NK-92 (cell line): ENCODE measurements around the gene FNIP1.
"Not testable (repeated sequence)": the region's sequence is repeated elsewhere in the genome, so short reads cannot be mapped to it uniquely, and the experiment has no call there.

Experiments
- DNase-seq: peaks from one replicate; lab custom pipeline; 2025; ENCODE audit not compliant: unreplicated experiment; lab: John Stamatoyannopoulos, UW

FNIP1 gene

DNA sequence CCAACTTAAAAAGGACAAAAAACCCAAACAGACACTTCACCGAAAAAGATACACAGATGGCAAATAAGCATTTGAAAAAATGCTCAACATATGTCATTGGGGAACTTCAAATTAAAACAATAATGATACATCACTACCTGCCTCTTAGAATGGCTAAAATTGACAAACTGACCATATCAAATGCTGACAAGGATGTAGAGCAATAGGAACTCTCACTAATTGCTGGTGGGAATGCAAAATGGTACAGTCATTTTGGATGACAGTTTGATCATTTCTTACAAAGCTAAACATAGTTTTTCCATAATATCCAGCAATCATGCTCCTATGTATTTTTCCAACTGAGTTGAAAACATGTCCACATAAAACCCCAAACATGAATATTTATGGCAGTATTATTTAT is 102.9 kb downstream of the FNIP1 start:
- no peak for DNase-seq

GRCh38 chr5:131685516-131686171 is 111.2 kb downstream of the FNIP1 start:
- no peak for DNase-seq

GRCh38 chr5:131684595-131684994 is 112.2 kb downstream of the FNIP1 start:
- no peak for DNase-seq

DNA sequence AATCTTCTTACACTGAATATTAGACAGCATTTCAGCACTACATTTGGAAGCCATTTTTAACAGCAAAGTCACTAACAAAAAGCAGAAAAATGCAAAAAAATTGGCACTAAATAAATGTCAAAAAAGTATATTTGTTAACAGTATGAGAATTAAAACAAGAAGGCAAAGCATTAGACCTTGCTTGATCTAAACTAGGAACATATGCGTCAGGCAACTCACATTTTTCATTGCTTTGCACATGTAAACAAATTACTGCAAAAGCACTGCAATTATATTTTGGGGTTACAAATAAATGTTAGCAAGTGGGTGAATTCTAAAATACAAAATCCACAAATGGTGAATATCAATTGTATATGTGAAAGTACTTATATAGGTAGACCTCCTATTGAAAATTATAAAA is 112.8 kb downstream of the FNIP1 start:
- DNase-seq, result no peak

DNA sequence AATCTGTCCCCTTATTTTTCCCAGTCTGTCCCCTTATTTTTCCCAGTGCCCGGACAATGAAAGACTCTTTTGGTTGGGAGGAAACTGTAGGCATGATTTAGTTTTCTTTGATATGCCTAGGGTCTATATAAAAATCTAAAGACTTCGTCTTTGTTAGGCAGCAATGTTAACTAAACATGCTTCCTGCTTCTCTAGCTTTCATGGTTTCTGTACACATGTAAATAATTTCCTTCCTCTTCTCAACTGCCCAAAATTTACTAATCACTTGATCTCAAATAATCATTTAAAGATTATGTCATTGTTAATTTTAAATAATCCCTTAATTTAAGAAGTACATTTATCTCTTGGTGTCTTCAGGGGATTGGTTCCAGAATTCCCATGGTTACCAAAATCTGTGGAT is 114.0 kb downstream of the FNIP1 start:
- DNase-seq, result no peak

DNA sequence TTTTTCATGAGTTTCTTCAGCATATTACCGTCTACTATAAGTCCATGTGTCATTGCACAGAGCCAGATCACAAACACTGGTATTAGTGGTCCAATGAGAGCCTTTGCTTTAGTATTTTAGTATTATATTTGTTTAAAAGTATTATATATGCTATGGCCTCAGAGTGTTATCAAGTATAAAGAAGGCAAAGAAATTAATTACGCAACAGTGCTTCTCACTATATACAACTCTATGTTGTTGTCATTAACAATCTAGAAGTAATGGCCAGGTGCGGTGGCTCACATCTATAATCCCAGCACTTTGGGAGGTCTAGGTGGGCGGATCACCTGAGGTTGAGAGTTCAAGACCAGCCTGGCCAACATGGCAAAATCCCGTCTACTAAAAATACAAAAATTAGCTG is 114.6 kb downstream of the FNIP1 start:
- no peak for DNase-seq

DNA sequence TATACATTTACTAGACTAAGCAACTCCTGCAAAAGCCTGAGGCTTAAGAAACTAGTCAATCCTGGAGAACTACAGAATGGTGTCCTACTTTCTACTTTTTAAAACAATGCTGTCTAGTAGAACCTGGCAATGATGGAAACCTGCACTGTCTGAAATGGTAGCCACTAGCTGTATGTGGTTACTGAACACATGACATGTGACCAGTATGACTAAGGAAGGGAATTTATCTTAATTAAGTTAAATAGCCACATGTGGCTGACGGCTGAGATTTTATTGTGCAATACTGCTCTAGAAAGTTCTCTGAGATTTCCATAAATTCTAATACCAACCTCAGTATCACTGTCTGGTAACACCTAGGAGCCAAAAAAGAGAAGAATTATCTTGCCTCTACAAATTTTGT is 116.9 kb downstream of the FNIP1 start:
- DNase-seq, result no peak

DNA sequence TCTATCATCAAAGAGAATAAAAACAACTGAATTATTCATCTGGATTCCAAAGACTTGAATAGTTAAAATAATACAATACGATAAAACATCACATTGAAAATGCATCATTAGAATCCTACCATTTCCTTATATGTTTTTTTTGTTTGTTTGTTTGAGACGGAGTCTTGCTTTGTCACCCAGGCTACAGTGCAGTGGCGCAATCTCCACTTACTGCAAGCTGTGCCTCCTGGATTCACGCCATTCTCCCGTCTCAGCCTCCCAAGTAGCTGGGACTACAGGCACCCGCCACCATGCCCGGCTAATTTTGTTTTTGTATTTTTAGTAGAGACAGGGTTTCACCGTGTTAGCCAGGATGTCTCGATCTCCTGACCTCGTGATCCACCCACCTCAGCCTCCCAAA is 118.5 kb downstream of the FNIP1 start:
- DNase-seq, result not testable (repeated sequence)

DNA sequence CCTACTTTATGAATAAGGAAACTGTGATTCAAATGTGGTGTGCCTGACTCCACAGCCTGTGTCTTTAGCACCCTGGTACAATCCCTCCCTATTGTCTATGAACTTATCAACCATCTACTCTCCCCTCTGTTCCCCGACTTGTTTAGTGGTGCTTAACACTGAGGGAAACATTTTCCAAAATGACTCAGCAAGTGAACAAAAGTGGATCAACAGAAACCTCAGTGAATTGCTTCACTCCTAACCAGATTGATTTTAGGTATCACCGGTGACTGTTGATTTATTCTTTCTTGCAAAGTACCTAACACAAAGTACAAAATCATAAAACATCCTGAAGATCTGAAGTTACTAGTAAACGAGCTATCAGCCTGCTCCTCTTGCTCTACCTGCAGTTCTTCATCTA is 119.7 kb downstream of the FNIP1 start:
- no peak for DNase-seq

DNA sequence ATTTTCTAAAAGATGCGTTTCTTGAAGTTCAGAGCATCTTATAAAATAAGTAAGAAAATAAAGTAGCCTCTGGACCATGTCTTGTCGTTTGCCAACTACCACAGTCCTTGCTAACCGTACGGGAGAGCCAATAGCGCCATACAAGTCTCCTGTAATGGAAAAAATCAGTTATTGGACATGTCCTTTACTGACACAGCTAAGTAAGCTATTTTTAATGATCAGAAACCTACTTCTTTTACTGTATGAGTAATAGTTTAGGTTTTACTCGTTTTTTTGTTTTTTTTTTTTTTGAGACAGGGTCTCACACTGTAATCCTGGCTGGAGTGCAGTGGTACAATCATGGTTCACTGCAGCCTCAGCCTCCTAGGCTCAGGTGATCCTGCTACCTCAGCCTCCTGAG is 124.0 kb downstream of the FNIP1 start:
- DNase-seq, result no peak

DNA sequence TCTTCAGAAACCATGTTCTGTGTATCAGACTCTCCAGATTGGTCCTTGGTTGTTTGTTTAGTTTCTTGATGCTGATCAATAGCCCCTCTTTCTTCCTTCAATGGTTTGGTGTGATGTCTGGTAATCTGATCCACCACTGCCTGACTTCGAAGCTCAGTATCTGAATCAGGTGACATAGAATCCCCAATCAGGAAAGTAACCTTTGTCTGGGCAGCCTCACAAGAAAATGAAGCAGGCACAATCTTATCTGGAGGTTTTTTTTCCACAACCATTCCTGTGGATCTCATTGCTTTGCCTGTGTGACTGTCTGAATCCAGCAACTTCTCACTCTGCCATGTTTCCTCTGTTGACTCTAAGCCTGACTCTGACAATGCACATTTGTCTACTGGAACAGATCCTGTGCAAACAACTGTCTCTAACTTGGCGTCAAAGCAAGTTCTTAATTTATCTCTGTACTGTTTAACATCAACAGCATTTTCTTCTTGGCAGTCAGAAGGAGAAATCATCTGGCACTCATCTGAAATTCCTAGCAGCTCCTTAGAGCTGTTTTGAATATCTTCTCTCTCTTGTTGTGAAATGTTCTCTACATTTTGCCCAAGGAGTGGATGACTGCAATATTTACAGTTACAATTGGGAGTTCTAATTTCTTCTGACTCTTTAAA is 124.7 kb downstream of the FNIP1 start:
- no peak for DNase-seq

DNA sequence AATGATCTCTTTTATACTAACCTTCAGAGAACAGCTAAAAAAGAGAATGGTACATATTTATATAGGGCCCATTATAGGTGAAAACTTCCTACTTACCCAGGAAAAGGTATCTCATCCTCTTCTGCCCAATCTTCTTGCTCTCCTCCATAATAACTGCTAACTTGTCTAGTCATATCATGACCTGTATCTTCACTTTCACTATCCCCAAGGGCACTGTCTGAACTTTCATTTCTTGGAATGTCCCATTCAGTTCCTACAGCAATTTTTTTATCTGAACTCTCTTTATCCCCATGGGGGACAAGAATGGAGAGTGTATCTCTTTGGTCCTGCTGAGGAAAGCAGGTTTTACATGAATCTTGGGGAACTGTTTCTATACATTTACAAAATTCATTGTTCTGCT is 125.4 kb downstream of the FNIP1 start:
- DNase-seq, result no peak

- no peak for DNase-seq
Measured at GRCh38 chr5:131664929-131665328, 131.9 kb downstream of the FNIP1 start.

DNA sequence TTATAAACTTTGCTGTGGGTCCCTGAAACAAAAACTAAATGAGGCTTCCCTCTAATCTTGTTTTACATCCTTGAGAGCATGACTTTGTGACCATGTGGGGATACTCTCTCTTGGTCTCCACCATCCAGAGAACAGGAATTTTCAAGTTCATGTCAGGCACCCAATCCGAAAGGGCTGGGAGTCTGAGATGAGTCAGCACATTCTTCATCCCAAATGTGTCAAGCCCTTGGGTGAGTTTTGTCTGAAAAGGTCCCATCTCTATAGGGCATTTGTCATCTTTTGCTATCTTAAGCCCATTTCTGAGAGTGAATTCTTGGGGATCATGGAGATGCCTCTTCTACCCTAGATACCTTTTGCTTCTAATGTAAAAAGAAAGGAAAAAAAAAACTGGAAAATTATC is 134.9 kb downstream of the FNIP1 start:
- DNase-seq, result no peak

DNA sequence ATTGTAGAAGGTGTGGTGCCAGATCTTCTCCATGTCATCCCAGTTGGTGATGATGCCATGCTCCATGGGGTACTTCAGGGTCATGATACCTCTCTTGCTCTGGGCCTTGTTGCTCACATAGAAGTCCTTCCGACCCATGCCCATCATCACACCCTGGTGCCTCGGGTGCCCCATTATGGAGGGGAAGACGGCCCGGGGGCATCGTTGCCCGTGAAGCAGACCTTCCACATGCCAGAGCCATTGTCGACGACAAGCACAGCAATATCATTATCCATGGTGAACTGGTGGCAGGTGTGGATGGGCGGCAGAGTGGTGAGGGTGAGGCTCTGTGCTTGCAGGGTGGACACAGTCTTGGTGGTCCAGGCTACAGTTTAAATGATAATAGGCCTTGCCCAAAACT is 137.0 kb downstream of the FNIP1 start:
- DNase-seq, result no peak

GRCh38 chr5:131659290-131659689 is 137.5 kb downstream of the FNIP1 start:
- no peak for DNase-seq

DNA sequence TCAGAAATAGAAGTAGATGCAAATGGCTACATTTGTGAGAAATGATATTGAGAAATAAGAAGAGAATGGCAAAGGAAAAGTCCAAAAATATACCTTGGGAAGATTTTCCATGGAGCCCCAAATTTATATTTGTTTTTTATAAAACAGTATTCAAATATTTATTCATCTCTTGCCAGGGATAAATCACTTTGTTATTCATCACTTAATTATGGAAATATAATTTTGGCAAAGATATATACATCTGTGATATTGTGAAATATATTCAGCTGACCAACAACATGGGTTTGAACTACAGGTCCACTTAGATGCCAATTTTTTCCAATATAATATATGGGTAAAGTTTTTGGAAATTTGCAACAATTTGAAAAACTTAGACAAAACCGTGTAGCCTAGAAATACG is 142.0 kb downstream of the FNIP1 start:
- DNase-seq, result no peak

- no peak for DNase-seq
Measured at GRCh38 chr5:131654309-131654708, 142.5 kb downstream of the FNIP1 start.

DNA sequence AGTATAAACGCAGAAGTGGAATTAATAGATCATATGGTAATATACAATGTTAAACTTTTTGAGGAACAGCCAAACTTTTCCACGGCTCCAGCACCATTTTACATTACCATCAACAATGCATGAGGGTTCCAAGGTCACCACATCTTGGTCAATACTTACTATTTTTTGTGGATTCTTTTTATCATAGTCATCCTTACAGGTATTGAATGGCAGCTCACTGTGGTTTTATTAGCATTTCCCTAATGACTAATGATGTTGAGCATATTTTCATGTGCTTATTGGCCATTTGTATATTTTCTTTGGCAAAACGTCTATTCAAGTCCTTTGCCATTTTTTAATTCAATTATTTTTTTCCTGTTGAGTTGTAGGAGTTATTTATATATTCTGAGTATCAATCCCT is 147.7 kb downstream of the FNIP1 start:
- no peak for DNase-seq

GRCh38 chr5:131647048-131647769 is 149.6 kb downstream of the FNIP1 start:
- DNase-seq, result no peak

GRCh38 chr5:131644822-131645221 is 152.0 kb downstream of the FNIP1 start:
- DNase-seq, result no peak

GRCh38 chr5:131644370-131644769 is 152.4 kb downstream of the FNIP1 start:
- no peak for DNase-seq
